ENCODE results near the gene ZC4H2.
A peak's percentile ranks its signal among the peaks of the same experiment; 100 is the strongest.

Gene ZC4H2

DNA sequence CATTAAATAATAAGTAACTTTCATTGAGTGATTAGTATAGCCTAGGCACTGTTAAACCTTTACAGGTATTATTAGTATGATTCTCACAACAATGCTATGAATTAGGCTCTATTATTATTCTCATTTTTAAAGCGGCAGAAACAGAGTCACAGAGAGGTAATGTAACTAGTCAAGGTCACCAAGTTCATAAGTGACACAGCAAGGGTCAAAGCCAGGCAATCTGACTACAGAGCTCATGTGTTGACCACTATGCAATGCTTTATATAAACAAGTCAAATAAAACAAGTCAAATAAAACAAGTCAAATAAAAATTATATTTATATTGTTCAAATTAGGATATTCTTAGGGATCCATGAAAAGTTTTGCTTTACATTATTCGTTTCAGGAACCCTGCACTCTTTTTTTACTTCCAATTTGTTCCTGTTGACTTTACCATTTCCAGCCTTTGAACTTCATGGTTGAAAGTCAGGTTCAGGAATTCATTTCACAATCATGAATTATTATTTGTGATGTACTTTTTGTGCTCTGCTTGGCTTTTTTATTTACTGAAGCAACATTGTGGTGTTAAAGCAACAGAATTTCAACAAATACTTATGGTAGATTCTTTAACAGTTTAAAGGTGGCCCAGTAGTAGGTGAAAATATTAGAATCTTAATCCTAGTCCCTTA lies 18.0 kb upstream of the ZC4H2 start:
- no peak for DNase-seq
- Histone ChIP-seq H3K36me3 (replicated peaks) (no peaks in the 10 kb centered on the region), H3K27me3 (replicated peaks) (no peaks in the 10 kb centered on the region), H3K4me3 (ENCODE audit: low read depth, low read length) (no peak overlapping the region), H3K27ac (no peak overlapping the region)
- in situ Hi-C loops (cut with HindIII; ENCODE audit: low pct_ligation_motif_present, low sequenced_read_pairs) = no loop called here
- TF ChIP-seq, protein P1, sequence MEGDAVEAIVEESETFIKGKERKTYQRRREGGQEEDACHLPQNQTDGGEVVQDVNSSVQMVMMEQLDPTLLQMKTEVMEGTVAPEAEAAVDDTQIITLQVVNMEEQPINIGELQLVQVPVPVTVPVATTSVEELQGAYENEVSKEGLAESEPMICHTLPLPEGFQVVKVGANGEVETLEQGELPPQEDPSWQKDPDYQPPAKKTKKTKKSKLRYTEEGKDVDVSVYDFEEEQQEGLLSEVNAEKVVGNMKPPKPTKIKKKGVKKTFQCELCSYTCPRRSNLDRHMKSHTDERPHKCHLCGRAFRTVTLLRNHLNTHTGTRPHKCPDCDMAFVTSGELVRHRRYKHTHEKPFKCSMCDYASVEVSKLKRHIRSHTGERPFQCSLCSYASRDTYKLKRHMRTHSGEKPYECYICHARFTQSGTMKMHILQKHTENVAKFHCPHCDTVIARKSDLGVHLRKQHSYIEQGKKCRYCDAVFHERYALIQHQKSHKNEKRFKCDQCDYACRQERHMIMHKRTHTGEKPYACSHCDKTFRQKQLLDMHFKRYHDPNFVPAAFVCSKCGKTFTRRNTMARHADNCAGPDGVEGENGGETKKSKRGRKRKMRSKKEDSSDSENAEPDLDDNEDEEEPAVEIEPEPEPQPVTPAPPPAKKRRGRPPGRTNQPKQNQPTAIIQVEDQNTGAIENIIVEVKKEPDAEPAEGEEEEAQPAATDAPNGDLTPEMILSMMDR (IDR thresholded peaks at IDR 0.05; ENCODE audit: low read depth, low read length, missing control alignments) = no peak

DNA sequence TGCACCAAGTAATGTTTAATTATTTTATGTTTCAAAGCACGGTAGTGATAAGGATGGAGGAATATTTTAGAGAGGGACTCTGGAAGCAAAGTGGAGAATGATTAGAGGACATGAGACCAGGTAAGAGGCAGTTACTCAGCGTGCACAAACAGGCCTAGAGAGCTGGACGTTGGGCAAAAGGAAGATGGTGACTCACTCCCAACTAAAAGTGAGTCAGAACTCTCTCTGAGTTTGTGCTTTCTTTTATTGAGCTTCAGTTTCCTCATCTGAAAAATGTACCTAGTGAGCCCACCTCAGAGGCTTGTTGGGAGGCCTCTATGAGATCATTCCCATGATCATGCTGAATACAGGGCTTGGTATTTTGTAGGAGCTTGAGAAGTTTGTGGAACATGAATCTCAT lies 1.6 kb upstream of the ZC4H2 start:
- DNase-seq = no peak
- Histone ChIP-seq H3K27me3 (replicated peaks) (no peaks in the 10 kb centered on the region), H3K27ac (no peak overlapping the region), H3K4me3 (ENCODE audit: low read depth, low read length) (no peak overlapping the region), H3K36me3 (replicated peaks) (no peaks in the 10 kb centered on the region)
- in situ Hi-C loops (cut with HindIII; ENCODE audit: low pct_ligation_motif_present, low sequenced_read_pairs) = no loop called here
- TF ChIP-seq, protein P1 (IDR thresholded peaks at IDR 0.05; ENCODE audit: low read depth, low read length, missing control alignments) = no peak

DNA sequence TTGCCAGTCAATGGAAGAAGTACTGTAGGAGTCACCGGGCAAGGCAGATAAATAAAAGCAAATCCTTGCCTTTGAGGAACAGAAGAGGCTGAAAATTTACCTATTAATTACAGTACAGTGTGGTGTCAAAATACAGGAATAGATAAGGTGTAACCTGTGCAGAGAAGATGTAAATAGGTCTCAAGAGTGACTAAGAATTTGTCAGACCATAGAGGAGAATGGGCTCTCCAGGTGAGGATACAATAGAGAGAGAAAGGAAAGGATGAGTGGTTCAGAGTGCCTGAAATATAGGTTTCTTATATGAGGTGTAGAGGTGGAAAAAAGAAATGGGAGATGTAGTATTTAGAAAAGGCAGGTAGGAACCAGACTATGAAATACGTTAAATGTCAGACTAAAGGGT lies 801 bp upstream of the ZC4H2 start:
- no peak for DNase-seq
- H3K27me3 ChIP-seq (replicated peaks) = no peaks in the 10 kb centered on the region
- TF ChIP-seq, protein P1 (IDR thresholded peaks at IDR 0.05; ENCODE audit: low read depth, low read length, missing control alignments) = no peak
- H3K27ac ChIP-seq = no peak overlapping the region
- H3K4me3 ChIP-seq (ENCODE audit: low read depth, low read length) = no peak overlapping the region
- no peaks in the 10 kb centered on the region for H3K36me3 ChIP-seq (replicated peaks)
- in situ Hi-C loops (cut with HindIII; ENCODE audit: low pct_ligation_motif_present, low sequenced_read_pairs) = no loop called here

DNA sequence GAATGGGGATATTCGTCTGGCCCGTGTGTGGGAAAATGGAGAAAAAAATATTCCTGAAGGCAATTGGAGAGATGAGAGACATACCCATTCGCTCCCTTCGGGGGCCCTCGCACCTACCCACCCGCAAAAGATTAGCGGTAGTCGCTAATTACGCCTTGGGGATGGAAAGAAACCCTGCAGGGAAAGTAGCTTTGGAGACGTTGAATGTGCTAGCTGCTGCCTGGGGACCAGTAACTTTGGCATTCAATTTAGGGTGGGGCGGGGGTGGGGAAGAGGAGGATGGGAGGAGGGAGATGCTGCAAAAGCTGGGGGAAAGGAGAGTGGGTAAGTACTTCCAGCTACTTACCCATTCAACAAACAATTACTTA lies 407 bp upstream of the ZC4H2 start:
- TF ChIP-seq, protein P1 (IDR thresholded peaks at IDR 0.05; ENCODE audit: low read depth, low read length, missing control alignments) = no peak
- Histone ChIP-seq H3K27me3 (replicated peaks) (no peaks in the 10 kb centered on the region), H3K36me3 (replicated peaks) (no peaks in the 10 kb centered on the region), H3K27ac (no peak overlapping the region), H3K4me3 (ENCODE audit: low read depth, low read length) (peak overlapping the region; percentile 69)
- no peak for DNase-seq
- in situ Hi-C loops (cut with HindIII; ENCODE audit: low pct_ligation_motif_present, low sequenced_read_pairs) = no loop called here

DNA sequence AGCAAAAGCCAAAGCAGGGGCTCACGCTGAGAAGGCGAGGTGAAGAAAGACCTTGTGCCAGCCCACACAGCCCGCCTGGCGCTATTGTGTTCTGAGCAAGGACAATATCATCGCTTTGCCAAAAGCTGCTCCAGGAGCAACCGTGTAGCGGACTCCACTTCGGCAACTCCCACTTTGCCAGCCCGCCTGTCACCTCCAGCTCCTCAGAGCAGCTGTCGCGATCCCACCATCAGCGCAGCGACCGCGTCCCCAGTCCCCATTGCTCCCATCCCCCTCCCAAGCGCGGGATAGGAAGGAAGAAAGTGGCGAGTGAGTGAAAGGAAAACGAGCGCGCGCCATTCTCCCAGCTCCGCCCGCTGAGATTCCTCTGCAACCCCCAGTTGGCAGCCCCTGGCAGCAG lies 759 bp downstream of the ZC4H2 start:
- Histone ChIP-seq H3K36me3 (replicated peaks) (no peaks in the 10 kb centered on the region), H3K27ac (no peak overlapping the region), H3K27me3 (replicated peaks) (no peaks in the 10 kb centered on the region), H3K4me3 (ENCODE audit: low read depth, low read length) (peak overlapping the region; percentile 69)
- in situ Hi-C loops (cut with HindIII; ENCODE audit: low pct_ligation_motif_present, low sequenced_read_pairs) = no loop called here
- DNase-seq = peak; percentile 2
- TF ChIP-seq, protein P1 (IDR thresholded peaks at IDR 0.05; ENCODE audit: low read depth, low read length, missing control alignments) = no peak

DNA sequence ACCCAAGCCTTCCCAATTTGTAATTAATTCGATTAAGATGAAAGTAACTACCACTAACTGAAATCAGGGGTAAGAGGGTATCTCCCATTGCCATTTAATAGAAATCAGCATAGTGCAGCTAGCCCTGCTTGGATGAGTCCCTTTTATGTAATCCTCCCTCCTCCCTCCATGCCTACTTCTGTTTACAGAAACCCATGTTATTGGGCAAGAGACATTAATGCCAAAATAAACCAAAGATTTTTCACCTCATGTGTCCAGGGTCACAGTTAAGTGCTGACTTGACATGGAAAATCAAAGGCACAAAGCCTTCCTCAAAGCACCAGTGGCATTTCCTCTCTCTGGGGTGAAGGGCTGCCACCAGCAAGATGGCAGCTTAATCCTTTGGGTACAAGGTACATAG lies 50.8 kb downstream of the ZC4H2 start:
- DNase-seq = no peak
- in situ Hi-C loops (cut with HindIII; ENCODE audit: low pct_ligation_motif_present, low sequenced_read_pairs) = no loop called here

More for the DNA sequence above, 50.8 kb downstream of the ZC4H2 start:
- TF ChIP-seq, protein P1 (IDR thresholded peaks at IDR 0.05; ENCODE audit: low read depth, low read length, missing control alignments) = no peak
- Histone ChIP-seq H3K4me3 (ENCODE audit: low read depth, low read length) (no peak overlapping the region), H3K27me3 (replicated peaks) (no peaks in the 10 kb centered on the region), H3K36me3 (replicated peaks) (no peaks in the 10 kb centered on the region), H3K27ac (no peak overlapping the region)

All from brain microvascular endothelial cell (primary cell).